Lower leg skin (tissue), 4 donors: ENCODE data around the gene TMOD2. TPM values are rescaled to one million over a fixed set of nuclear protein-coding genes. Genes with fewer than 3 reads are reported as not detected.

Experiments
- DNase-seq, 2 donors: peaks; one replicate each; pipeline ENCODE4 v3.0.0-alpha.2; 2019; ENCODE audit warnings: low spot score in 2 of 2
- H3K4me3 ChIP-seq: fragments of 200-600 bp; sonication (generic); 2 replicates; pipeline ENCODE4 v1.5.1; 2017; ENCODE audit warnings: mild to moderate bottlenecking, low read depth; ENCODE audit not compliant: poor library complexity, severe bottlenecking
- POLR2A ChIP-seq, 2 donors: fragments of 450-650 bp; IDR thresholded peaks; one replicate each; pipeline ENCODE4 v1.6.1; 2016 to 2017; ENCODE audit warnings: antibody characterized with exemption in 2 of 2, mild to moderate bottlenecking in 1 of 2, moderate library complexity in 1 of 2
- WGBS, 2 donors: methylation state at CpG; one replicate each; pipeline ENCODE4 v1.1.5; 2018; 5-methylcytosine and 5-hydroxymethylcytosine counted together
- intact Hi-C: fragments of 100-400 bp; cut with DNase I; formaldehyde crosslinking; loops from one replicate; pipeline ENCODE4 v1.15.0; 2023; ENCODE audit warnings: low total_unique reads
- total RNA-seq, 4 donors: library from RNA; depleted of rRNA; stranded (reverse); fragments of >200 nt; gene quantifications; one replicate each; pipeline ENCODE4 v1.1.0, GENCODE V29; 2016
- TF ChIP-seq, protein P1 (sequence below), 3 donors: fragments of 450-650 bp; IDR thresholded peaks; one replicate each; pipeline ENCODE4 v1.5.1; 2016; ENCODE audit warnings: antibody characterized with exemption in 3 of 3, mild to moderate bottlenecking in 3 of 3, moderate library complexity in 2 of 3

The TMOD2 gene
- total RNA-seq, 4 donors from 2014 or later = 6.6 to 9.3 (median 7.5) TPM

DNA sequence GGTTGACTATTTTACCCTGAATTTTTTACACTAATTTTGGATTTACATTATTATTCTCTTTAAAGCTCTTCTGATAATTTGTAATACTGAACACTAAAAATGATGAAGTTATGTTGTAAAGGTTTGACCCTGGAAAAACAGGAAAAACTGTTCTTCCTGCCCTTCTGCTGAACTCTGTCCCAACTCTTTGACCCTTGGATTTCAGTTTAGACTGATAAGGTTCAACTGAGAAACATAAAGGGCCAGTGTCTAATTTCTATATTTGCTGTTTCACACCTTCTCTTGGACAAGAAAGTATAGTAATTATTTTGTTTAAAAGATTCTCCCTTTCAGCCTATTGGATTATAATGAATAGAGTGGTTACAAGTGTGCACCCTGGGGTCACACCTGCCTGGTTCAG, 65.2 kb downstream of the TMOD2 start:
- H3K4me3 ChIP-seq = no peak overlapping the region
- intact Hi-C loops = no loop called here
- no peak for TF ChIP-seq POLR2A (IDR thresholded peaks at IDR 0.05)
- TF ChIP-seq, protein P1, sequence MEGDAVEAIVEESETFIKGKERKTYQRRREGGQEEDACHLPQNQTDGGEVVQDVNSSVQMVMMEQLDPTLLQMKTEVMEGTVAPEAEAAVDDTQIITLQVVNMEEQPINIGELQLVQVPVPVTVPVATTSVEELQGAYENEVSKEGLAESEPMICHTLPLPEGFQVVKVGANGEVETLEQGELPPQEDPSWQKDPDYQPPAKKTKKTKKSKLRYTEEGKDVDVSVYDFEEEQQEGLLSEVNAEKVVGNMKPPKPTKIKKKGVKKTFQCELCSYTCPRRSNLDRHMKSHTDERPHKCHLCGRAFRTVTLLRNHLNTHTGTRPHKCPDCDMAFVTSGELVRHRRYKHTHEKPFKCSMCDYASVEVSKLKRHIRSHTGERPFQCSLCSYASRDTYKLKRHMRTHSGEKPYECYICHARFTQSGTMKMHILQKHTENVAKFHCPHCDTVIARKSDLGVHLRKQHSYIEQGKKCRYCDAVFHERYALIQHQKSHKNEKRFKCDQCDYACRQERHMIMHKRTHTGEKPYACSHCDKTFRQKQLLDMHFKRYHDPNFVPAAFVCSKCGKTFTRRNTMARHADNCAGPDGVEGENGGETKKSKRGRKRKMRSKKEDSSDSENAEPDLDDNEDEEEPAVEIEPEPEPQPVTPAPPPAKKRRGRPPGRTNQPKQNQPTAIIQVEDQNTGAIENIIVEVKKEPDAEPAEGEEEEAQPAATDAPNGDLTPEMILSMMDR (IDR thresholded peaks at IDR 0.05) = no peak
- DNase-seq = no peak

DNA sequence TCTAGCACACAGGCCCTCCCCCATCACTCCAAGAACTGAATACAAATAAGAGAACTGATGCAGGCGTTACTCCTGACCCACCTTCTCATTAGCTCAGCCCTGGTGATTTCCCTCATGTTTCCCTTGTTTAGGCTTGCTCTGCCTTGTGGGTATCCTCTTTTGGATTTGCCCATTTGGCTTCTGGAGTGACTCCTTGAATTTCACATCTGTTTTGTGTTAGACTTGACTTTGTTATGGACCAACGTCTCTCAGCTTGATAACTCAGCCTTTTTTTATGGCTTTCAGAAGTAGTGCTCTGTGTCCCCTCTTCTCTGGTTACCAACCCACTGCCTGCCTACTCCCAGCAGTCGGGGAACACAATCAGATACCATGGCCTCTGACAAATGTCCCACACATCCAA, 66.8 kb downstream of the TMOD2 start:
- no peak for DNase-seq
- TF ChIP-seq, protein P1 (IDR thresholded peaks at IDR 0.05) = no peak
- TF ChIP-seq POLR2A (IDR thresholded peaks at IDR 0.05) = no peak
- intact Hi-C loops = no loop called here
- WGBS, 2 donors = 74 to 79% methylated on average over 3 of the region's 3 CpGs
- H3K4me3 ChIP-seq = no peak overlapping the region

DNA sequence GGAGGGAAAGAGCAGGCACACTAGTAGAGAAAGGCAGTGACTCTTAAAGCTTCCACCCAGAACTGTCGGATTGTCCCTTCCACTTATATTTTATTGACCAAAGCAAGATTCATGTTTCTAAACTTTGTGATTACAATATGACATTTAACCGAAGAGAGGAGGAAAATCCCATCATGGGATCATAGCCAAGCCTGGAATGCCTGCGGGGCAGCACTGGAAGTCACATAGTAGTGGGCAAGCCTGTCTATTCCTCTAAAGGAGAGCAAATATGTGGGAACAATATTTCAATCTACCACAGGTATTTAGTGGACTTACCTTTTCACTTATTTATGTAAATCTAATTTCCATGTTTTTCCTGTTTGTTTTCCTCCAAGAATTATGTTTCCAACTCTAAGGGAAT, 74.3 kb downstream of the TMOD2 start:
- 65 to 74% methylated on average over 3 of the region's 3 CpGs for WGBS, 2 donors
- H3K4me3 ChIP-seq = no peak overlapping the region
- DNase-seq = no peak
- no peak for TF ChIP-seq POLR2A (IDR thresholded peaks at IDR 0.05)
- TF ChIP-seq, protein P1 (IDR thresholded peaks at IDR 0.05) = no peak
- intact Hi-C loops = no loop called here

DNA sequence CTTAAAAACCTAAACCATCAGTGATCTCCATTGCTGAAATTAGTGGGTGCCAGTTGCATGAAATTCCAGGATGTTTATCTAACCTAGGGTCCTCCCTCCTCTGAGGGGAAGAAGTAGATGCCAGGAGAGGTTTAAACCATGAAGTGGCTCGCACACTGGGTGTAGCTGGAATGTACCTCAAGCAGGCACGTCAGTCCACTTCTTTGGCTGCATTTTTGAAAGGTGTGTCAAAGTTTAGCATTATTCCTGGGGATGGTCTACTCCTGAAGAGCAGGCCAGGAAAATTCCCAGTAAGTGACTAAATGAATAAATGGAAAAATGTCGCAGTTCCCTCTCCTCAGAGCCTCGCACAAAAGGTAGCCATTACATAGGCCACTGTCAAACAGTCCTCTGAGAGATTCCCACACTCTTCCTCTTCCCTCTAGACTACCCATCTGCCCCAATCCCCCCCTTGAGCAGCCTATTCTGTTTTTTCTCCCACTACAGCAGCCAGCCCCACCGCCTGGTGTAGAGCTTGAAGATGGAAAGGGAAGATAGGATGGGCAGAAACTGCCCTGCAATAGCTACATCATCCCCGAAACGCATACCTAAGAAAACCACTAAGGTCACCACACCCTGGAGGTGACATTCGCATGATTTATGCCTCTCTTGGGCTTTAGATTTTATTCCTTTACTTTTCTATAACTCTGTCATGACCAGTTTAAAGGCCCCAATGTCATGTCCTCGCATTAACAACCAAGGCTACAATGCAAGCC, 77.4 kb downstream of the TMOD2 start:
- TF ChIP-seq, protein P1 (IDR thresholded peaks at IDR 0.05) = no peak
- no peak for TF ChIP-seq POLR2A (IDR thresholded peaks at IDR 0.05)
- 70 to 78% methylated on average over 9 of the region's 9 CpGs for WGBS, 2 donors
- no peak overlapping the region for H3K4me3 ChIP-seq
- DNase-seq = no peak
- intact Hi-C loops = no loop called here

DNA sequence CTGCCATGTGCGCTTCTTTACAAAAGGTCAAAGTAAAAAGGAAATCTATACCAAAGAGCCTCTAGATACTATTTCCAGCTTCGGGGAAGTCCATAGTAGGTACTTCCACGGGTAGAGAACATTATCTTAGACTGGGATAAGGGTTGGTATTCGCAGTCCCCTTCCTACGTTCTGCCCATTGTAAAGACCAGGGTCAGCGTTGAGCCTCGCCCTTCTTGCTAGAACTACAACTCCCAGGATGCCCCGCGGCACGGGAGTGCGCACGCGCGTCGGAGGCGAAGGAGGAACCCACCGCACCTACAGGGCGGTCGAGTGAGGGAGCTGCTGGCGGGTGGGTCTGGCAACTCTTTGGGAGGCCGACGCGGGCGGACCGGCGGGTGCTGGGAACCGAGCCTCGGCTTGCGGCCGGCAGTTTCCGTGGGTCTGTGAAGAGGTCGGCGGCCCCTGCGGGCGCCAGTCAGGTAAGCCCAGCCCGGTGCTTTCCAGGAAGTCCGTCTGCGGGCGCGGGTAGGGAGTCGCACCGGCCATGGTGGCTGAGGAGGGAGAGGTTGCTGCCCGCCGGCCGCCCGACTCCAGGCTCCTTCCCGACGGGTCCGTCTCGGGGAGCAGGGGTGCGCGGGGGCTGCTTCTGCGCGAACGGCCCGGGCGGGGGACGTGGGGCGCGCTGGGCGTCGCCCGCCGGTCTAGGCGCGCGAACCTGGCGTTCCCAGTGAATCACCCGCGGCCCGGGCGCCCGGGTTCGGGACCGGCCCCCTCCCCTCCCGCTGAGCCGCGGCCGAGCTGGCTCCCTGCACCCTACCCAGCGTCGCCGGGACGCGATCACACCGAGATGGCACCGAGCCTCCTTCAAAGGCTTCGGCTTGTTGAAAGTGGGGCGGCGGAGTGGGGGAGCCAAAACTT, 78.2 kb downstream of the TMOD2 start, which contains the start of gene TMOD3:
TMOD3 (plus strand) TSS at position 278 of the 900 bp plus-strand sequence. CDS start 33,232 bp downstream, outside the sequence.
- 3% methylated on average over 36 to 41 of the region's 89 CpGs for WGBS, 2 donors
- H3K4me3 ChIP-seq = peak within 1 kb of the TSS; percentile 86
- intact Hi-C loops = no loop called here
- peak in 1 of 2 donors; percentile 41 for TF ChIP-seq POLR2A (IDR thresholded peaks at IDR 0.05)
- TF ChIP-seq, protein P1 (IDR thresholded peaks at IDR 0.05) = no peak
- peak; percentile 87 to 99 for DNase-seq
